HUES48 (cell line): ENCODE results near the gene CDT1.

ENCODE experiments used
- H3K27ac ChIP-seq: one replicate; pipeline ENCODE4 v1.7.0; 2013; ENCODE audit warnings: low read depth, low read length, inconsistent platforms
- H3K27me3 ChIP-seq: 2 replicates; pipeline ENCODE4 v1.6.1; 2013; ENCODE audit warnings: mild to moderate bottlenecking, low read length; ENCODE audit not compliant: control insufficient read depth, insufficient read depth
- H3K36me3 ChIP-seq: 2 replicates; pipeline ENCODE4 v1.6.1; 2013; ENCODE audit warnings: low read length; ENCODE audit not compliant: control insufficient read depth, insufficient read depth
- H3K4me1 ChIP-seq: 2 replicates; pipeline ENCODE4 v1.6.1; 2013; ENCODE audit warnings: mild to moderate bottlenecking, low read length; ENCODE audit not compliant: control insufficient read depth, insufficient read depth
- H3K4me3 ChIP-seq: 2 replicates; pipeline ENCODE4 v1.5.1; 2013; ENCODE audit warnings: mild to moderate bottlenecking, low read depth, low read length
- H3K9ac ChIP-seq: 2 replicates; pipeline ENCODE4 v1.6.1; 2013; ENCODE audit warnings: mild to moderate bottlenecking, low read depth, low read length, moderate library complexity
- H3K9me3 ChIP-seq: 2 replicates; pipeline ENCODE4 v1.6.1; 2013; ENCODE audit warnings: low read length; ENCODE audit not compliant: control insufficient read depth, insufficient read depth

The CDT1 gene

DNA sequence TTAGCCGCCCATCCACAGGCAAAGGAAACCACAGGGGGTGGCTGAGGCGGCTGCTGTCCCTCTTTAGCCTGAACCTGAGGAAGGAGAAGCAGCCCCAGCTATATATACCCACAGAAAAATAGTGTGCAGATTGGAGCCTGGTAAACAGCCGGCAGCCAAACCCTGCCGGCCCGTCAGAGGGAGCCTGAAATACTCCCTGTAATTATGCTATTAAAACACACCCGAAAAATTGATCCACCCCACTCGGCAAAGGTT lies 25.4 kb upstream of the CDT1 start:
- no peaks in the 10 kb centered on the region for H3K27me3 ChIP-seq
- H3K4me1 ChIP-seq = peaks cover 15% of the 10 kb centered on the region; the same call in 1 of the 2 replicates
- H3K9ac ChIP-seq = no peak overlapping the region
- no peak overlapping the region for H3K27ac ChIP-seq
- H3K9me3 ChIP-seq = no peaks in the 10 kb centered on the region
- no peak overlapping the region for H3K4me3 ChIP-seq
- no peaks in the 10 kb centered on the region for H3K36me3 ChIP-seq

DNA sequence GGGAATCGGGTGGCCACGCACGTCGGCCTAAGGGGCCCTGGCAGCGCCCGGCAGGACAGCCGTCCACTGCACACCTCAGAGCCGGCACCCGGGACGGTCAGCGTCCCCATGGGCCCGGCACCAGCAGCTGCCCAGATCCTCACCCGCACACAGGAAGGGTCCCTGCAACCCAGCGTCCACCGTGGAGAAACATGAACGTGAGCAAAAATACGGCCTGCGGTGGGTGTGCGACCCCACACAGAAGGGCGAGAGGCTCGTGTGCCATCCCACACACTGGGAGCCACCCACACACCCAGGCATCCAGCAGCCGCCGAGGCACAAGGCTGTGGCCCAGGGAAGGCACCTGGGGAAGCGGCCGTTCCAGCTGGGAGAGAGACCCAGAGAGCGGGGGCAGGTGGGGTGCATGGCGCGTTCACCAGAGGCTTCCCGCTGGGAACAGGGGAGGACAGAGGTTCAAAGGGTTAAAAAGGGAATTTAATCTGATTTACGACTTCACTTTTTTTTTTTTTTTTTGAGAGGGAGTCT lies 25.0 kb upstream of the CDT1 start:
- Histone ChIP-seq H3K27ac (no peak overlapping the region), H3K9me3 (no peaks in the 10 kb centered on the region), H3K27me3 (no peaks in the 10 kb centered on the region), H3K4me1 (peaks cover 19% of the 10 kb centered on the region), H3K36me3 (no peaks in the 10 kb centered on the region), H3K4me3 (no peak overlapping the region), H3K9ac (no peak overlapping the region)

DNA sequence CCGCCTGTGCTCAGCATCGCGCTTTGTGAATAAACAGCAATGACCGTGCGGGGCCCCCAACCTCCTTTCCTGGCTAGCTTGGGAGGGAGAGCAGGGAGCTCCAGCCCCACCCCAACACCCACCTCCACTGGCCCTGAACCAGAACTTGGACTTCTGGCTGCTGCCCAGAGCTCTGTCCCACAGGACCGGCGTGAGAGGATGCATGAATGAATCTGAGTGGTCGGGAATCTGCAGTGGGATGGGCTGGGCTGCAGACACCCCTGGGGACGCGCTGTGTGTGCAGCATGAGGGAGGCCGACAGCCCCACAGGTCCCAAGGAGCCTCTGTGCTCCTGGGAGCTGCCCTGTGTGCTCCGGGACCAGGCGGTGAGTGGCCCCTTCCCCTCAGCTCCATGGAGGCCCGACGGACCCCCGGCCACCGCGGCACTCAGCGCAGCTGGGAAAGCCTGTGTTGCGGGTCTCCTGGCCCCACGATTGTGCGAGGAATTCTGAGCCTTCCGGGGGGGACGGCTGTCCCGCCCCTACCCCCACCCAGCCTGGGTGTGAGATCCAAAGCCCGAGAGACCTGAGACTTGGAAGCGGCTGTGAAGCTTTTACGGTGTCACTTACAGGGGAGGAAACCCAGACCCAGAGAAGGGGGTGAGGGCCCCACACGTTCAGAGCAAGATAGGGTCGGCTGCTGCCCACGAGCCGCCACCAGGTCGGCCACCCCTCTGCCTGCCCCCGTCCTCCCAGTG lies 24.0 kb upstream of the CDT1 start:
- H3K27me3 ChIP-seq = no peaks in the 10 kb centered on the region; the same call in 1 of the 2 replicates
- no peaks in the 10 kb centered on the region for H3K36me3 ChIP-seq
- H3K9ac ChIP-seq = no peak overlapping the region
- no peak overlapping the region for H3K27ac ChIP-seq
- H3K4me3 ChIP-seq = no peak overlapping the region
- H3K9me3 ChIP-seq = no peaks in the 10 kb centered on the region
- H3K4me1 ChIP-seq = peaks cover 19% of the 10 kb centered on the region

DNA sequence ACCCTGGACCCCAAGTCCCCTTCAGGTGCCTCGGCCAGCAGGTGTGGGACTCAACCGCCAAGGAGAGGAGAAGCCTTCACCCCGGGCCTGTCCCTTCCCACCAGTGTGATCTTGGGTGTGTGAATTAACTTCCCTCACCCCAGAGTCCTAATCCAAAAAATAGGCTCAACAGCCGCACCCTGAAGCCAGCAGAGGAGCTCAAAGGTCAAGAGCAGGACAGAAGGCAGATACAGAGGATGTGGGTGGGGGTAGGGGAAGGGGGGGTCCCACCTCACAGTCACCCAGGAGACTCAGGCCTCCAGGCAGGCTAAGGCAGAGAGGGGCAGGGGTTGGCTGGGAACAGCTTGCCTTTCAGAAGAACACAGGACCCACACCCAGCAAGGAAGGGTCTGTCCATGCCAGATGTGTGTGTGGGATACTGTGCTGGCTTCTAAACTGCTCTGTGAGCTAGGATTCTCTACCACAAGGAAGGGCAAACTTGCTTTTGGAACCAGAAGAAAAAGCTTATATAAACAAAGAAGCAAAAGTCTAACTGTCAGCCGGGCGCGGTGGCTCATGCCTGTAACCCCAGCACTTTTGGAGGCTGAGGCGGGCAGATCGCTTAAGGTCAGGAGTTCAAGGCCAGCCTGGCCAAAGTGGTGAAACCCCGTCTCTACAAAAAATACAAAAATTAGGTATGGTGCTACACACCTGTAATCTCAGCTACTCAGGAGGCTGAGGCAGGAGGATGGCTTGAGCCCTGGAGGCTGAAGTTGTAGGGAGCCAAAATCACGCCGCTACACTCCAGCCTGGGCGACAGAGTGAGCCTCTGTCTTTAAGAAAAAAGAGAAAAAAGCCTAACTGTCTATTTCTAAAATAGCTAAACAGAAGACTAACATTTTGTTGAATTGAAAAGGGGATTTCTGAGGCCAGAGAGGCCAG lies 23.2 kb upstream of the CDT1 start:
- H3K4me1 ChIP-seq = peaks cover 19% of the 10 kb centered on the region
- peaks cover under 1% of the 10 kb centered on the region; the same call in 1 of the 2 replicates for H3K27me3 ChIP-seq
- no peak overlapping the region for H3K9ac ChIP-seq
- no peak overlapping the region for H3K4me3 ChIP-seq
- H3K9me3 ChIP-seq = no peaks in the 10 kb centered on the region
- H3K27ac ChIP-seq = no peak overlapping the region
- H3K36me3 ChIP-seq = no peaks in the 10 kb centered on the region

DNA sequence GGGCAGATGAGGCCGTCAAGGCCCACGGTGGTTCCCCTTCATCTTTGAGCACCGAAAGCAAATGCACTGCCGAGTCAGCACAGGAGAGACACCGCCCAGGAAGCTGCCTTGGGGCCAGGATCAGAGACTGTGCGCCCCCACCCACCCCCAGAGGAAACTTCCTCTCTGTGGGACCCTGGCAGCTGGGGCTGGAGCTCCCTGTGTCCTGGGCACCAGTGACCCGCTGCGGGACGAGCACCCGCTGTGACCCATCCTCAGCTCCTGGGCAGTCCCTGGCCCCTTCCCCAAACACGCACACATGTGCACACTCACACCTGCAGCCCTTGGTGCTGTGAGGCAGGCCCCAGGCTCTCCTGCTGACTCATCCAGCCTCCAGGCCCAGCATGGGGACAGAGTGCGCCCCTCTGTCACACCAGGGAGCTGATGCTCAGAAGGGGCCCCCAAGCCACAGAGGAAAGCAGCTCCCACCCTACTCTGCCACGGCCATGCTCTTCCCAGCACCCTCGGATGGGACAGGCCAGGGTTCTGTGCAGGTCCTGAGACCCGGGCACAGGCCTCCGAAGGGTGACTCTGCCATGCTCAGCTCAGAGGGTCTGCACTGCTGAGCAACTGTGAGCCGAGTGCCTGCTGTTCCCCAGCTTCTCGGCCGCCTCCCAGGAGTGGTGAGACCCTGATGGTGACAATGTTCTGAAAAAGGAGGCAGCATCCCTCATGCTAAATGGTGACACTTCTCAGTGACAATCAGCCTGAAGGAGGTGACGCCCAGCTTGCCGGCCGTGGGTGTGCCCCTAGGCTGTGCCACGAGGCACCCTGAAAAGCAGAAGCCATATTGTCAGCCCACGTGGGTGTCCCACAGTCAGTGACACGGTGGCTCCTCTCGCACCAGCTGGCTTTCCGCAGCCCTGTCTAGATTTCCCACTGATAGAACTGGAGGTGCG lies 22.2 kb upstream of the CDT1 start:
- H3K9ac ChIP-seq = no peak overlapping the region
- no peaks in the 10 kb centered on the region for H3K9me3 ChIP-seq
- H3K27me3 ChIP-seq = peaks cover 6% of the 10 kb centered on the region; the same call in 1 of the 2 replicates
- no peak overlapping the region for H3K27ac ChIP-seq
- peaks cover 19% of the 10 kb centered on the region for H3K4me1 ChIP-seq
- no peak overlapping the region for H3K4me3 ChIP-seq
- no peaks in the 10 kb centered on the region for H3K36me3 ChIP-seq

DNA sequence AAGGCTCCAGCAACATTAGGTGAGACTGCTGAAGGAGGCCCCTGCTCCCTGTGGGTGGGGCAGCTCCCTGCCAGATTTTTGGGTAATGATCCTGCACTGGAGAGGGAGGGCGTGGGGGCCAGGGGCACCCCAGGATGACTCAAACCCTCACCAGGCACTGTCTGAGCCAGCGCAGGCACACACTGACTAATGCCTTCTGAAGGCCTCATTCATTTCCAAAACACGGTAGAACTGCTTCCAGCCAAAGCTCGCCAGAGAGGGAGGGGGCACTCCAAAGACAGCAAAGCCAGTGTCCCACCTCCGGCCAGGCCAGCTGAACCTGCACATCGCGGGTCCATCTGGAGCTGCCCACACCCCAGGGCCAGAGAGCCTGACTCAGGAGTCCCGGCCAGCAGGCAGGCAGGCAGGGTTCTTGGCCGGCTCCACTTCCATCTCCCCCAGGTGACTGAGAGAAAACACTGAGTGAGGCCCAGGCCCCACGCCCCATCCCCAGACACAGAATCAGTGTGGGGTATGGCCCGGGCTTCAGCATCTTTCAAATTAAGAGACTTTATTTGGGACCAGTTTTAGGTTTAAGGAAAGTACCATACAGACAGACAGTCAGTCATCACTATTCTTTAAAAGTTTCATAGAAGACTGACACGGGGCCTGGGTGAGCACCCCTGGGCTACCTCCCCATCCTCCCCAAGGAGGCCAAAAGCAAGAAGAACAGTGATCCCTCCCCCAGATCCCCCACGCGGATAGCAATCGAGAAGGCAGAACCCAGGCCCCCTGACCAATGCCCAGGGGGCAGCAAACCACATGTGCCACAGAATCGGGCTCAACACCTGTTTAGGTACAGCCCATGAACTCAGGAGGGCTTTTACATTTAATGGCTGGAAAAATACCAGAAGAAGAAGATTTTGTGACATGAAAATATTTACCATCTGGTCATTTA lies 20.9 kb upstream of the CDT1 start:
- Histone ChIP-seq H3K36me3 (no peaks in the 10 kb centered on the region), H3K9me3 (no peaks in the 10 kb centered on the region), H3K27ac (no peak overlapping the region), H3K27me3 (peaks cover 6% of the 10 kb centered on the region; the same call in 1 of the 2 replicates), H3K9ac (no peak overlapping the region), H3K4me3 (no peak overlapping the region), H3K4me1 (peaks cover 15% of the 10 kb centered on the region)

DNA sequence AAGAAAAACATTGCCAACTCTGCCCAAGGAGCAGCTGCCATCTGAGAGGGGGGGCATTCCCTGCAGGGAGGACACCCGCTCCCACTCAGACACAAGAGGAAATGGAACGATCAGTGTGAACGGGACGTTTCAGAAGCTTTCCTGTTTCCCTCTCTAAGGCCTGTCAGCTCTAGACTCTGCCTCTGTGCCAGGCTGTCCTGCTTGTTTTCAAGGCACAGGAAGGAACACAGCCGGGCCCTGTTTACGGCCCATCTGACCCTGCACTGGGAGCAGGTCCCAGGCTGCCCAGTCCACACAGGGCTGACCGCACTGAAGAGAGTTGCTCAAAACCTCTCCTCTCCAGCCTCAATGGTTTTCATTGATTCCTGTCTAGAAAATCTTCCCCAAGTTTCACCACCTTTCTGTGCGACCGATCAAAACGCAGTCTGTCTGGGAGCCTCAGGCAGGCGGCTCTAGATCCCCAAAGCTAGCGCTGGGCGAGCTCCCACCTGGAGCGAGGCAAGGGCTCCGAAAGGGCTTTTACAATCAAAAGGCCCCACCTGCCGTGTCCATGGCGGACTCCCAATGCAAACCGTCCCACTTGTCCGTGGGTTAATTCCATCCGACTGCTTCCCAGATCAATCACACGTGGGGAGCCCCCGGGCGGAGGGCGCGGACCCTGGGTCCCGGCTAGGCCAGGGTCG lies 20.1 kb upstream of the CDT1 start:
- Histone ChIP-seq H3K4me1 (peaks cover 7% of the 10 kb centered on the region), H3K36me3 (no peaks in the 10 kb centered on the region), H3K9ac (0 out of 2 replicates have a peak overlapping the region, but pooled peaks have one; percentile 75), H3K9me3 (no peaks in the 10 kb centered on the region), H3K4me3 (peak overlapping the region; percentile 67), H3K27me3 (peaks cover 6% of the 10 kb centered on the region; the same call in 1 of the 2 replicates), H3K27ac (peak overlapping the region; percentile 51)

DNA sequence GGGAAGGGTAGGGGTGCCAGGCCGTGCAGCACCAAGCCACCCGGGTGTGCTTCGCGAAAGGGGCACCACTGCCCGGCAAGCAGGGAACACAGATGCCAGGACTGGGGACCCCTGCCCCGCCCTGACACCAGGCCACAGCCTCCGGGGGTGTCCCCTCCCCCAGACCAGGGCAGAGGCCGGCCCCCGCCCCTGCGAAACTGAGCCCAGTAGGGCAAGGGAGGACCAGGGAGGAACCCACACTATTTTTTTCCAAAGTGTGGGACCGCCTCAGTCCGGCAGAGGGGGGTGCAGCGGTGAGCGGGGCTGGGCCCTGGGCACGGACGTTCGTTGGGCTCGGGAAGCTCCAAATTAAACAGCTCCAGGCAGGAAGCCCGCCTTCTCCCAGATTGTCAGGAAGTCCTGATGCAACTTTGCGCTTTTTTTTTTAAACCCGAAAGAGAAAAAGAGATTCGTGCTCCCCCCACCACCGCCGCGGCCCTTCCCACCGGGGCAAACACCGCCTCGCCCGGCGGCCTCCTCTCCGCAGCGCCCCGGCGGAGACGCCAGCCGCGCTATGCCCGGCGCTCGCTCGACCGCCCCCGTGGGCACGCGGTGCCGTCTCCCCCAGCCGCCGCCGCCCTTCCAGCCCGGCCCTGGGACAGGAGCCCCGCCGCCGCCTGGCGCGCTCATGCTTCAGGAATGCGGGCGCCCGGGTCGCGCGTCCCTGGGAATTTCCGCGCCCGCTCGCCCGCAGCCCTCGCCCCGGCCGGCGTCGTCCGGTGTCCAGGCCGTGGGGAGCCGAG lies 19.3 kb upstream of the CDT1 start:
- peaks cover 6% of the 10 kb centered on the region; the same call in 1 of the 2 replicates for H3K27me3 ChIP-seq
- peak overlapping the region; percentile 51 for H3K27ac ChIP-seq
- H3K9ac ChIP-seq = peak overlapping the region; percentile 75
- H3K9me3 ChIP-seq = no peaks in the 10 kb centered on the region
- H3K4me3 ChIP-seq = peak overlapping the region; percentile 67
- H3K4me1 ChIP-seq = peaks cover 5% of the 10 kb centered on the region; the same call in 1 of the 2 replicates
- H3K36me3 ChIP-seq = no peaks in the 10 kb centered on the region

DNA sequence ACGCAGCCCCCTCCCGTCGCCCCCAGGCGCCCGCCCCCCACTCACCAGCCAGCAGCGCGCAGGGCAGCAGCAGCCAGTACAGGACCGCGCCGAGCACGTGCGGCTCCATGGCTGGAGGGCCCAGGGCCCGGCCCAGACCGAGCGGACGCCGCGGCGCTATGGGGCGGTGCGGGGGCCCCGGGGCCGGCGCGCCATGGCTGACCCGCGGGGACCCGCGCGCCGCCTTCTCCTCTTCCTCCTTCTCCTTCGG lies 18.8 kb upstream of the CDT1 start:
- Histone ChIP-seq H3K4me1 (peaks cover 5% of the 10 kb centered on the region; the same call in 1 of the 2 replicates), H3K9ac (no peak overlapping the region), H3K27ac (peak overlapping the region; percentile 51), H3K4me3 (peak overlapping the region; percentile 67), H3K36me3 (no peaks in the 10 kb centered on the region), H3K9me3 (no peaks in the 10 kb centered on the region), H3K27me3 (peaks cover 6% of the 10 kb centered on the region; the same call in 1 of the 2 replicates)
